ENCODE results near the gene AHRR.

Gene AHRR

DNA sequence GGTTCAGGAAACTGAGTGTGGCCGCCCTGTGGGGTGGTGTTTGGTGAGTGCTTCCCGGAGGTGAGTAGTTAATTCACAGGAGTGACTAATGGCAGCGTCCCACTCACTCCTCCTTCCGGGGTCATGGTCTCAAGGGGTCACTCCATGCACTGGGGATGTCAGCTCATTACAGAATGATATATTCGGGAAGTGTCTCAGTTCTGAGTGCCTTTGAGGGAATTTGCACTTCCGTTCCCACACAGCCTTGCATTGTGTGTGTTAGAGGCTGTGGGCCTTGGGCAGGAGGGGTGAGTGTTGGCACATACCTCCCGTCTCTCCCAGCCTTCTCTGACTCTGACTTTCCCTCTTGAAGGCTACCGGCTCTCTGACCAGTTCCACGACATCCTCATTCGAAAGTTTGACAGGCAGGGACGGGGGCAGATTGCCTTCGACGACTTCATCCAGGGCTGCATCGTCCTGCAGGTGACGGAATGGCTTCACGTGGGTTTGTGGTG lies 10.5 kb upstream of the AHRR start:
- TF ChIP-seq POLR2A (IDR thresholded peaks at IDR 0.05; ENCODE audit: low read depth, low read length) = no peak
- FAIRE-seq = no peak
- DNase-seq (ENCODE audit: insufficient read length, low spot score) = no peak

DNA sequence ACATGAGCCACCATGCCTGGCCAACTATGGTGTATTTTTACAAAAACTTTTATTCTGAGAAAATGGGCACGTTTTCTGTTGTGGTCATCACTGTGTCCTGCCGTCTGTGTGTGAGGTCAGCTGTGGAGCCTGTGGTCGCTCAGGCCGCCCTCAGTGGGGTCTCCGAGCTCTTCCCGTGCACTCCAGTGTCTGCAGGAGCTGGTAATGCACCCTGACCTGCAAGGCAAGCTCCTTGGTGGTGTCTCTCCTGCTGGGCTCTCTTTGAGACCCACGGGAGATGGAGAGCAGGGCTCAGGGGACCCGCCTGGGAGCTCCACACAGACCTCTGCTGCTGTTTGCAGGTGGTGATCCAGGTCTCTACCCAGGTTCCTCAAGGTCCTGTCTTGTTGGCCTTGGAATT lies 9.6 kb upstream of the AHRR start:
- FAIRE-seq = no peak
- DNase-seq (ENCODE audit: insufficient read length, low spot score) = no peak

DNA sequence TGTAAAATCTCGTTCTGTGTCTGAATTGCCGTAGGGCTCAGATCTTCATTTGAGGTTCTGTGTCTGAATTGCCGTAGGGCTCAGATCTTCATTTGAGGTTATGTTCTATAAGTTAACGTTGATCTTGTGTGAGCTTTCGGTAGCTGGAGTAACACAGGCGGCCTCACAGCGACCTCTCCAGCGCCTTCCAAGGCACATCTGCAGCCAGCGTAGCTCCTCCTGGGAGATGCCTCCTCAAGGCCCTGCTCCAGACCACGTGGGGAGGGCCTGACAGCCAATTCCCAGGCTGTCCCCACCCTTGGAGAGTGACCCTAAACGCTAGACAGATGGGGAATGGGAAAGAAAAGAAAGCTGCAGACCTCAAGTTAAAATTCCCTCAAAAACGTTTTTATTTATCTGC lies 8.7 kb upstream of the AHRR start:
- TF ChIP-seq POLR2A (IDR thresholded peaks at IDR 0.05; ENCODE audit: low read depth, low read length) = no peak
- DNase-seq (ENCODE audit: insufficient read length, low spot score) = no peak
- FAIRE-seq = no peak

More for the DNA sequence above, 9.6 kb upstream of the AHRR start:
- no peak for TF ChIP-seq POLR2A (IDR thresholded peaks at IDR 0.05; ENCODE audit: low read depth, low read length)

- no peak for TF ChIP-seq POLR2A (IDR thresholded peaks at IDR 0.05; ENCODE audit: low read depth, low read length)
- FAIRE-seq = no peak
- no peak for DNase-seq (ENCODE audit: insufficient read length, low spot score)
Measured at GRCh38 chr5:313265-313664, 8.2 kb upstream of the AHRR start.

DNA sequence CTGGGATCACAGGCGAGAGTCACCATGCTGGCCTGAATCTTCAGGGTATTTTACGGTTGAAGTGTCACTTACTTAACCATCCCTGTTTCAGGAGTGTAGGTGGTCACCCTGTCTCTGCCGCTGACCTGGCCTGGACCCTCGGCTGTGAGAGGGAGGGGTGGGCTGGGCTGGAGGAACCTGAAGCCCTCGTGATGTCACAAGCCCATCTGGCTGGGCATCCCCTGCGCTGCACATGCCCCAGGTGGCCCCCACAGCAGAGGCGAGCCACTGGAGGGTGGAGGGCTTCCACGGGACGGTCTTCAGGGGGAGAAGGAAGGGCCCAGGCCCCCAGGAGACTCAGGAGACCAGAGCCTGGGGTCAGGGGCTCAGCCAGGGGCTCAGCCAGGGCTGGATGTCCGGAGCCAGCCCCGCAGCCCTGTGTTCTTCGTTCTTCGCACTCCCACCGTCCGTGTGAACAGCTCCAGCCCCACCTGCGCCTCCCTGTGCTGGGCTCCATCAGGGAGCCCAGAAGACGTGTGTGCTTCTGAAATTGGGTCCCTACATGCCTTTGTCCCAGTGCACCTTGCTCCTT lies 7.6 kb upstream of the AHRR start:
- no peak for TF ChIP-seq POLR2A (IDR thresholded peaks at IDR 0.05; ENCODE audit: low read depth, low read length)
- no peak for FAIRE-seq
- DNase-seq (ENCODE audit: insufficient read length, low spot score) = no peak

DNA sequence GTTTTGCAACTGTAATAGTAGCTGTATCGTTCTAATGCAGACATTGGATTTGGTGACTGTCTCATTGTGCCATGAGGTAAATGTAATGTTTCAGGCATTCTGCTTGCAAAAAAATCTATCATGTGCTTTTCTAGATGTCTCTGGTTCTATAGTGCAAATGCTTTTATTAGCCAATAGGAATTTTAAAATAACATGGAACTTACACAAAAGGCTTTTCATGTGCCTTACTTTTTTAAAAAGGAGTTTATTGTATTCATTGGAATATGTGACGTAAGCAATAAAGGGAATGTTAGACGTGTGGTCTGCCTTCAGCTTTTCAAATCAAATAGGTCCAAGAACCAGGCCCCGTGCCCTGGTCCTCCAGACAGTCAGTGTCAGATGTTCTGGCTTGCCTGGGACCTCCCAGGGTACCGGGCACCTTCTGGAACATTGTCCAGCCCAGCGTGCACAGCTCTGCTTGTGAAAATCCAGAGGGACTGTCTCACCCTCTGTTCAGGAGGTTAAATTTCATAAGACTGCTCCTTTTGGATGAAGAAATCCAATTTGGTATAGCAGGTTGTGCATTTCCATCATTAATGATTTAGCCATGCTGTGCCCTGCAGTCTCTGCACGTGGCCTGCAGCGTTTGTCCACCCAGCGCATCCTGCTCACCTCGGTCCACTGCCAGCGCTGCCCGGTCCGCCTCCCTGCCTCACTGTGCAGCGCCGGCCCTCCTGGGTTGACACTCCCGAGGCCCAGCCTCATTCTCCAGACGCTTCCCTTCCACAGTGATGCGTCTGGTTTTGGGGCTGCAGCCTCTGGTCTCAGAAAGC lies 6.6 kb upstream of the AHRR start:
- no peak for TF ChIP-seq POLR2A (IDR thresholded peaks at IDR 0.05; ENCODE audit: low read depth, low read length)
- FAIRE-seq (no peak), DNase-seq (ENCODE audit: insufficient read length, low spot score) (no peak)

DNA sequence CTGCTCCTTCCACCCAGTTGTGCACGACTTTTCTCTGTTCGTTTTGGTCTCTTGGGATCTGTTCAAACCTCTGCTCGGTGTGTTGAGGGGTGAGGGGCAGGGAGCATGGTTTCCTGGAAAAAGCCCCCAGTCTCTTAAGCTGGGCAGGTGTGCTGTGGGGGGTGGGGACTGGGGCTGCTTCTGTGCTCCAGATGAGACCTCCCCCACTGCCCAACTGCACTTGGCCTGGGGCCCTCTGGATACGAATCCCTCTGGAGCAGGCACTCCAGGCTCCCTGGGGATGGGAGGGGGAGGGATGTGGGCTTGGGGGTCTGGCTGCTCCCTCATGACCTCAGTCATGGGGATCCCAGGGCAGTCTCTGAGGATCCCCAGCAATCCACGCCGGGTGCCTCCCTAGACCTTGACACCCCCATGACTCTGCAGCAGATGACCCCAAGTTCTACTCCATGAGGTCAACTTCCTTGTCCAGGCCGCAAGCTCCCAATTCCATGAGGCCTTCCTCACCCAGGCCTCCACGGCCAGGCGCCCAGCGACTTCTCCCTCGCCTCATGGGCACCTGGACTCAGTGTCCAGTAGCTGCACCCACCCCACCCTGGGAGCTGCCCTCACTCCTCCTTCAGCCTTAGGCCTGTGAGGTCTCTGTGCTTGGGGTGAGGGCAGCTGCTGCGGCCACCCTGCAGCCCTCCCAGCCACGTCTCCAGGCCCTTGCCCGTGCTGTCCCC lies 5.9 kb upstream of the AHRR start:
- no peak for FAIRE-seq
- no peak for TF ChIP-seq POLR2A (IDR thresholded peaks at IDR 0.05; ENCODE audit: low read depth, low read length)
- DNase-seq (ENCODE audit: insufficient read length, low spot score) = no peak

DNA sequence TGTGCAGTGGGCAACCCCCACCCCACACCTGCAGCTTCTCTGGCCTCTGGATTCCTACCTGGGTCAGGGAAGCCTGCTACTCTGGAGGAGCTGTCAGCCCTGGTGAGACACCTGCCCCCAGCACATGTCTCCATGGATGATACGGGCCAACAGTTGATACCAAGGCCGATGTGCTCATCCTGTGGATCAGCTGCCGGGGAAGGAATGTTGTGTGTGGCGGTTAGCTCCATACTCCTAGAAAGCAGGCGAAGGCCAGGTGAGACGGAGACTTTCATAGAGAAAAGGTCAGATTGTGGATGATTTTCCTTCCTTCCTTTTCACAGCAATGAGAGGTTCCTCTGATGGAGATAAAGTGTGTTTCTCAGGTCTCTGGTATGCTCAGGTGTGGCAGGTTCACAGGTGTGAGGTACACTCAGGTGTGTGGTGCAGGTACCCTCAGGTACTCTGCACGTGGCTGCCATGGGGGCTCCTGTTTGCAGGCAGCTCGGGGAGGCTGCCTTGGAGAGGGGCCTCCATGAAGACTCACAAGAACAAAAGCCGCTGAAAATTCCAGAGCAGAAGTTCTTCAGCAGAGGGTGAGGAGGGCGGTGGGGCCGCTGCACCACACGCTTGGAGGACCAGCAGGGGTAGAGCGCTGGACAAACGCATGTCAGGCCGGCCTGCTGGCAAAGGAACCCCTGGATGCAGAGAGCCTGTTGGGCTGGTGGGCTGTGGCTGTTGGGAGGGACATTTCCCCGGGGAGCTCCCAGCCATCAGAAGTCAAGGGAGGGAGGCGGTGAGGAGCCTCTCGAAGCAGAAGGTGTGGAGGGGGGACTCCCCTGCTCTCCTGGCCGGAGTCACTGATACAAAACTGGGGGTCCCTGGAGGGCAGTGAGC lies 5.1 kb upstream of the AHRR start:
- TF ChIP-seq POLR2A (IDR thresholded peaks at IDR 0.05; ENCODE audit: low read depth, low read length) = no peak
- no peak for FAIRE-seq
- no peak for DNase-seq (ENCODE audit: insufficient read length, low spot score)

- no peak for TF ChIP-seq POLR2A (IDR thresholded peaks at IDR 0.05; ENCODE audit: low read depth, low read length)
- FAIRE-seq = peak; percentile 52
Measured at GRCh38 chr5:317086-317811, 4.3 kb upstream of the AHRR start.

GRCh38 chr5:318341-318897 lies 3.1 kb upstream of the AHRR start:
- FAIRE-seq (peak; percentile 38), DNase-seq (ENCODE audit: insufficient read length, low spot score) (peak; percentile 94)
- TF ChIP-seq POLR2A (IDR thresholded peaks at IDR 0.05; ENCODE audit: low read depth, low read length) = no peak

More at GRCh38 chr5:317086-317811, 4.3 kb upstream of the AHRR start:
- DNase-seq (ENCODE audit: insufficient read length, low spot score) = peak; percentile 98

GRCh38 chr5:318931-319601 lies 2.4 kb upstream of the AHRR start:
- no peak for TF ChIP-seq POLR2A (IDR thresholded peaks at IDR 0.05; ENCODE audit: low read depth, low read length)
- no peak for DNase-seq (ENCODE audit: insufficient read length, low spot score)
- FAIRE-seq = no peak
